Stimulated activated CD4-positive, alpha-beta T cell treated with anti-CD3 and anti-CD28 coated beads, Interleukin-4, amount 100 ng/mL, for 48 hours (primary cell): ENCODE results near the gene EPS8.
"Not testable (repeated sequence)": the region's sequence is repeated elsewhere in the genome, so short reads cannot be mapped to it uniquely, and the experiment has no call there.

ENCODE experiments used
- DNase-seq, 2 donors: peaks; one replicate each; pipeline ENCODE4 v3.0.0-alpha.2; 2020; ENCODE audit warnings: low read depth in 2 of 2

The EPS8 gene

GRCh38 chr12:15648558-15648957 is 140.6 kb downstream of the EPS8 start:
- DNase-seq, result no peak

GRCh38 chr12:15646581-15646980 is 142.6 kb downstream of the EPS8 start:
- DNase-seq, result no peak

GRCh38 chr12:15644700-15645099 is 144.5 kb downstream of the EPS8 start:
- DNase-seq, result no peak

DNA sequence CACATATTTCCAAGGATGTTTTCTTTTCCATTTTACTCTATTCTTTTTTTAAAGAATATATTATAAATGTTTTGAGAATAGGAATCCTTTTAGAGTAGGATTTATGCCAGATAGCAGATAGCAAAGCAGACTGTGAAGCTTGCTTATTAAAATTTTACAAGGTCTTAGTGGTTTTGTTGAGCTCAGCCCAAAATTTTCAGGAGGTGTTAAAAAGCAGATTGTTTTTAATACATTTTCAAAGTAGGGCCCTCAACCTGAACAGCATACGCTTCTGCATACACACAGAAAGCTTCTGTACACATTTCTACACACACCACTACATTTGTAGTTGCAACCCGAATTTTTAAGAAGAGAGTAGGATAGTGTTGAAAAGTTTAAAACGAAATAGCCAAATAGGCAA is 151.0 kb downstream of the EPS8 start:
- no peak for DNase-seq

DNA sequence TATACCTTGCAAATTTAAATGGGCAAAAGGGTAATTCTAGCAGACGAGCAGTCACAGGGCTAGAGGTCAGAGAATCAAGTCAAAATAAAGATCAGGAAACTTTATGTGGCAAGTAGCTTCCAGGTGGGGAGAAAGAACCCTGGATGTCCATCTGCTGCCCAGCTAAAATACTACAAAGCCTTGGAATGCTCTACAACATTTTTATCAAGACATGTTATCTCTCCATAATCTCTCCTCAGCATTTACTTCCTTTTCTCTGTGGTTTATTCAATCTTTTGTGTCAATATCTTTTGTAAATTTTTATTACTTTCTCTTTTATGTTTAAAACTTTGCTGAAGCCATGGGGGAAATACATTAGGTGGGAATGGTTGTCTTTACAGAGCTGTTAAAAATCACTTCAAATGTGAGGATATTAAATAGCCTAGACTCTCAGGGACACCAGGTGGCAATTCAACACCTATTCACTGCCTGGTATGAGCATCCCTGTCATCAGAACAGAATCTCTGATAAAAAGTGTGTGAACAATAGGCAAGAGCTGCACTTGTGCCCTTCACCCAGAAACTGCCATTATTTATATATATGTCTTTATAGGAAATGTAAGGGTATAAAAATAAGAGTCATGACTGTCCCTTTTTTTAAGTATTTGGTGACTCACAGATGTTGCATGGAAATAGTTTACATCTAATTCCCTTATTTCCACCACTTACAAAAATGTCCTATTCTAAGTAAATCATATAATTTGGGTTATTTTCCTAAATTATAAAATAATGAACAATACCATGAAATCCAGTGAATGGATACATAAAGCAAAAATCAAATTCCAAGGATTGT is 152.9 kb downstream of the EPS8 start:
- DNase-seq, result no peak

DNA sequence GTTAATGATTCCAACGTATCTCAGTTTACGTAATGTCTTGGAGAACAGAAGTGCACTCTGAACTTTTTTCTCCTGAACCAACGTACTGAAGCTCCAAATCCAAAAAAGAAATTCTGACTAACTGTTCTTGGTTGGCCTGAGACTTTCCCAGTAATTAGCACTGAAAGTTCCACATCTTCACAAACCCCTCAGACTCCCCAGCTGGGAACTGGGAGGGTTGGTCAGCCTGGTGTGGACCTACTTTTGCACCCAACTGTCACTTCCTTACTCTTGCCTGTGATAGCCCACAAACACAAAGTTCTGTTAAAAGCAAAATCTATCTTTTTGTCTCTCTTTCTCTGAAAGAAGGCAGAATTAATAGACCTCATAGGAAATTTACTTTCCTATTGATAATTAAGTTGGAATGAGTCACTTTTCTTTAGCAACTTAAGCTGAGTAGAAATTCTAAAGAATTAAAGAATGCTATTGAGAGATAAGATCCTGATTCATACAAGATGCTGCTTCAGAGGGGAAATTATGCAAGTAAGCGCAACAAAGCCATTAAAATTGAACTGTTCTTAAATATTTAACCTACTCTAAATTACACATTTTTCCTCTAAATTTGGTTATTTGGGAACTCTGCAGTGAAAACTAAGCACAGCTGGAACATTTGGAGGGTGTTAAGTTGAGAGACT is 155.0 kb downstream of the EPS8 start:
- DNase-seq, result no peak

DNA sequence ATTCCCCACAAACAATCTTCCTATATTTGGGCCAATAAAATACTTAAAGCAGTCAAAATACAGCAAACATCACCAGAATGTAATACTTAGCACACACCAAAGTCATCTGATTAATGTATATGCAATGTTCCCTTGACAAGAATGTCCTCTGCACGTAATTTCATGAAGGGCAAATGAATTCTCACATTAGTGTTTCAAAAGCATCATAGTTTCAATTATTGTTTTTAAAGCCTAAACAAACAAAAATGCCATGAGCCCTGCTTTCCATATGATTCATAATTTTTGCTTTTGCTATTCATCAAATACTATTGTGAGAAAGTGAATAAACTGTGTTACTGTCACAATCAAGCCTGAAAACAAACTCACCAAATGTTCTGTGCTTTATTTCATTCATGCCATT is 156.0 kb downstream of the EPS8 start:
- DNase-seq, result no peak

- DNase-seq, result no peak
These were observed 156.5 kb downstream of the EPS8 start for GRCh38 chr12:15632708-15633107.

DNA sequence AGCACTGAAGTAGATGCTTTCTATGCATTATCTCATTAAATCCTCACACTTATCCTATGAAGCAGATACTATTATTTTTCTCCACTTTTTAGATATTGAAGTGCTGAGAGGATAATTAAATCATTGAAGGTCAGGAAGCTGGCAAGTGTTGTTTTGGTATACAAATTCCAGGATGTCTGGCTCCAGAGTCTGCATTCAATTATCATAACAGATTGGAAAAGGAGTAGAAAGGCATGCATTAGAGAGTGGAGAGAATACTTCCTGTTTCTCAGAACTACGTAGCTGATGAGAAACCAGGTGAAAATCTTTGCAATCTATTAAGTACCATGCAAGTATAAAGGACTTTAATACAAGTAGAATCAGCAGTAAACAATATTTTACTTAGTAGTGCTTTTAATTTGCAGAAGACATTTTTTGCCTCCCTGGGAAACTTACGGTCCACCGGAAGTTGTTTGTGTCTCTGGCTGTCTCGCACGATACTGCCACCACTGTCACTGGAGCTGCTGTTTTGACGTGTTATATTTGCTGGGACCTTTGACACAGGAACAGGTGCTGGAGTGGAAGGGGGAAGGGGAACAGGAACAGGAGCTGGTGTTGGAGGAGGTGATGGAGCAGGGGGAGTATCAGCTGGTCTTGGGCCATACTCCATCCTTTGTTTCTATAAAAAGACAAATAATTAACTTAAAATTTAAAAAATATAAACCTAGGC is 158.0 kb downstream of the EPS8 start:
- DNase-seq, result no peak

DNA sequence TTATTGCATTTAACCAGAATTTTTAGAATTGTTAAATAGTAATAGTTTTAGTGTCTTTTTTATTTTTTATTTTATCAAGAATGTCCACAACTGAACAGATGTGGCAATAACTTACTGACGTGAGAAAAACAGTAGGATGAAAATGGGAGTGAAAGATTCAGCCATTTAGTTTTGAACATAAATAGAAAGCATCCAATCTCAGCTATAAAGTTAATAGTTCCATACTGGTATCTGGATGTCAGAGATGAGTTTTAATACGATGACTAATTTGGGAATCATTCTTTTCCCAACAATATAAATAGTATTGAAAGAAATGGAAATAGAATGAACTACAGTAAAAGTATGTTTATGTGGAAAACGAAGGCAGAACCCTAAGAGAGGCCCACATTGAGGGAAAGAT is 159.4 kb downstream of the EPS8 start:
- no peak for DNase-seq

DNA sequence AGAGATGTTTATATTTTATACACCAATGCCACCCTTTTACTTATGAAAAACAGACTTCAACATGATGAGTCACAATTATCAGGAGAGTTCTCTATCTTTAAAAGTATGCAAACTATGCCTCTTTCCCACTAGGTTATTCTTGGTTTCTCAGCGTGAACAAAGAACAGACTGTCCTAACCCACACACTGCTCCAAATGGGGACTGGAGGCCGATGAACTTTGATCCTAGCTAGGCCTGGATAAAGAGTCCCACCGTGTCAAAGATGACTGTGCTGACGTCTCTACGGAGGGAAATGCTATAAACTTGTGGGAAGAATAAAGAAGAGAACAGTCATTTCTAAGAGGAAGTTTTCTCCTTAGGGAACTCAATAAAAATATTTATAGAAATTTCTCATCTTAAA is 160.1 kb downstream of the EPS8 start:
- DNase-seq, result no peak

DNA sequence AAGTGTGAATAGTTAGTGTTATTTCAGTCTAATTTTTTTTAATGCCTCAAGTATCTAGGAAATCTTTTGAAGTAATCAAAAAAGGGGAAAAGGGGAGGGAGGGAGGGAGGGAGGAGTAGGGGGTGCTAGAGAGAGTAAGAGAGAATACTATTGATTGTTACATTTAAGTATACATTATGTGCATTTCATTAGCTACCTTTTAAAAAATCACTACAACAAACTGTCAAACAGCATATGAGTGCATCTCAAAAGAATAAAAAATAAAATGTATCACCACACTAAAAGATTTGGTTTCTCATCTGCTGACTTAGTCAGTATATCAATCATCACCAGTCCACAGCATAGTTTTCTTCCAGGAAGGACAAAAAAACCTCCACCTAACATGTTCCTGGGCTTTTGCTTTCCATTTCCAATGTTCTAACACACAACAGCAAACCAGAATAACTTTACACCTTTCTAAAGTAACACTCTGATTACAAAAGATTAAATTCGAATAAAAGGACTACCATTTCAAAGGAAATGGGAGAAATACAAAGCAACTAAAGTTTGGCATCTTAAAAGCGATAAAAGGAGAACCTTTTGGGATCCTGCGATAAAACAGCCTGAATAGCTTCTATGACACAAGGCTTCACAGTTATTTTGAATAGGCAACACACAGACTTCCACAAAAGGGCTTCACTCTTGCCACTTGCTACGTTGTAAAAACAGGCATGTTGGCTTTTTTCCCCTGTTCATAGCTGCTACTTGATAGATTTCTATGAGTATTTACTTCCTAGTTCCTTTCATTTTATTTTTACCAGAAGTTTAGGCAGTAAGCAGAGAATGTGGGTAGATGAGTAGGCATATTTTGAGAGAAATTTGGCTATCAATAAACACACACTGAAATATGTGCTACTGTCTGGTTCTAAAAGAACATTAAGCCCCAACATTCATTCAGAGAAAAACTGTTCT is 160.9 kb downstream of the EPS8 start:
- DNase-seq, result no peak

DNA sequence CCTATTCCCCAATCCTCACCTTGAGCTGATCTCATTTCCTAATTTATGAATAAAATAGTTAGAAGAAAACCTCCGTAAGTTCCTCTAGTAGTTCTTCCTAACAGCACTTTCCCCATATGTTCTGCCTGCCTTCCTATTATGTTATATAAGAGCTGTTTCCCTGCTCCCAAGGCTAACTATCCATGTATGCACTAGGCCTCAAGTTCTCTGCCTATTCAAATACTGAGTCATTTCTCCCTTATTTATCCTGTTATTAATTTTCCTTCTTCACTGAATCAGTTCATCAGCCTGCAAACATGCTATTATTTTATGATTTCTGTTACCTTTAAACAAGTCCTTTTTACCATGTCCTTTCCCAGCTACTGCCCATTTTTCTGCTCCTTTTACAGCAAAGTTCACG is 164.1 kb downstream of the EPS8 start:
- no peak for DNase-seq

- DNase-seq, result no peak
These were observed 168.2 kb downstream of the EPS8 start for GRCh38 chr12:15620741-15621539.

GRCh38 chr12:15616495-15616894 is 172.7 kb downstream of the EPS8 start:
- not testable (repeated sequence) for DNase-seq

DNA sequence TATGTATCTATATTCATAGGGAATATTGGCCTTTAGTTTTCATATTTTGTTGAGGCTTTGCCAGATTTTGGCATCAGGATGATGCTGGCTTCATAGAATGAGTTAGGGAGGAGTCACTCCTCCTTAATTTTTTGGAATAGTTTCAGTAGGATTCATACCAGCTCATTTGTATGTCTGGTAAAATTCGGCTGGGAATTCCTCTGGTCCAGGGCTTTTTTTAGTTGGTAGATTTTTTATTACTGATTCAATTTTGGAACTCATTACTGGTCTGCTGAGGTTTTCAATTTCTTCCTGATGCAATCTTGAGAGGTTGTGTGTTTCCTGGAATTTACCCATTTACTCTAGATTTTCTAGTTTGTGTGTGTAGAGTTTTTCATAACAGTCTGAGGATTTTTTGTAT is 175.2 kb downstream of the EPS8 start:
- DNase-seq, result no peak

DNA sequence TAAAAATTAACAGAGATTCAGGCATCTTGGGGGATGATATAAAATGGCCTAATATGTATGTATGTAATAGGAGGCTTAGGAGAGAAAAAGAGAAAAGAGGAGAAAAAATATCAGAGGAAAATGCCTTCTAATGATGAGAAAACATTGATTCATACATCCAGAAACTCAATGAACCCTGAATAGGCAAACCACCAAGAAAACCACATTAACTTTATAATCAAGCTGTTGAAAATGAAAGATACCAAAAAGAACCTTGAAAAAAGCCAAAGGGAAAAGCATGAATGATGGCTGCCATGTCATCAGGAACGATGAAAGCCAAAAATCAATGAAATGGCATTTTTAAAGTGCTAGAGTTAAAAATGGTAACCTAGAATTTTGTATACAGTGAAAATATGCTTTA is 180.2 kb downstream of the EPS8 start:
- no peak for DNase-seq

- no peak for DNase-seq
These were observed 180.8 kb downstream of the EPS8 start for GRCh38 chr12:15608406-15608805.

DNA sequence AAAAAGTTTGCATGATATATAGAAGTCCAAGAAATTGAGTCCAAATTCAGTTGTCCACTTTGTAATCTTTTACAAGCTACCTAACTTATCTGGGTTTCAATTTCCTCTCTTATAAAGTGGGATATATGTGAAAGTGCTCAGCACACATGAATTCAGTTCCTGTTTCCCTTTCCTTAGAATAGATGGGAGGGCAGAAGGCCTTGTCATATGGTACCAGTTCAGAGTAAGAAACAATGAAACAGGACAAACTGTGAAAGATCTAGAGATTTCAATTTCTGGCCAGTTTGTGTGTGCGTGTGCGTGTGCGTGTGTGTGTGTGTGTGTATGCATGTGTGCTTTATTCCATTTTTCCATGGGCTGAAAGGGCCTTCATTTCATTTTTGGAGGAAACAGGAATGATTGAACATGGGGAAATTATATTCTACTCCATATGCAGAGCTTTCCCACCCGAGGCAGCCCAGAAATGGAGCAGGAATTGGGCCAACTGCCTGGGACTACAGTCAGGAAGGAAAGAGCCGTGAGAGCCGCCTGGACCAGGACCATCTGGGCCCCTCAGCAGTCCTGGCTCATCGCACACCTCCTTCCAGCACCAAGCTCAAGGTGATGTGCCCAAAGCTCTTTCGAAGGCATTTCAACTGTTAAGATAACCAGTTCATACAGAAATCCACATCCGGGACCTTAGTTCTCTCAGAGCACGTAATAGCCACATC is 183.2 kb downstream of the EPS8 start:
- DNase-seq, result no peak

DNA sequence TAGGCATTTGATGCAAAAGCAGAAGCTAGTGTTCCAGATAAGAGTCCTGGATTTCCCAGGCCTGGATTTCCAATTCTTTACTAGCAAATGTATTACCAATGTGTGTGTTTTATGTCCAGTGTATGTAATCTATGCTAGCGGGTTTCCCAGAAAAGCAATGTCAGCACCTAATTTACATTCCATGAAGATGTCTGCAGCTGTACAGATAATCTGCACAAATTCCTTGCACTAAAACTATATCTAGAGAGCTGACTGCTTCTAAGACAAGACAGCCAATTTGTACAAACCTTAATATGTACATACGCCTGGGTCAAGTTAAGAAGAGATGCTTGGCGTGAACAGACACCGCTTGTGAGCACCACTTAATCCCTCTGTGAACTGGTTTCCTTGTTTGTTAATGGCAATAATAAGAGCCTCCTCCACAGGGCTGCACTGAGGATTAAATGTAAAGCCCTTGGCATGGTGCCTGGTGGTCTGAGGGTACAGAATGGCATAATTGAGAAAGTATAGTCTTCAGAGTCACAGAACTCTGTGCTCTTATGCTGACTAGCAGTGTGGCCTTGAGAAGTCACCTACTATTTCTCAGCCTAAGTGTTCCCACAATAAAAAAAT is 185.6 kb downstream of the EPS8 start:
- DNase-seq, result no peak
